ENCODE measurements around the gene PTEN.

The PTEN gene

DNA sequence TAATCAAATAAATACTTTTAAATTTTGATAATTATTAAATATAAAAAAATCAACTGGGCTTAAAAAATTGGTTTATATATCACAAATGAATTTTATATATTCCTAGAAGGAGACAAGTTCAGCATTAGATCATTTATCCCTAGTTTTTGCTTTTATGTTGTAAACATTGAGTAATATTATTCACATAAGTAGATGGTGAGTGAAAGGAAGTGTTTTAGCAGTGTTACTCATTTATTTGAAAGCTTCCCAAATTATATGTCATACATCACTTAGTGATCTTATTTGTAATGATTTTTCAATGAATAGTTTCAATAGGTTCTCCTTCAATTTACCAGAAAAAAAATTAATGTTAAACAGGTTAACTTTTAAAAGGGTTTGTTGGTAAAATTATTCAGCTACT, 15.9 kb upstream of the PTEN start:
- Histone ChIP-seq H3K9me3 (replicated peaks; ENCODE audit: insufficient read depth, low read length) (no peaks in the 10 kb centered on the region), H4K20me1 (ENCODE audit: insufficient read depth, low read length) (no peaks in the 10 kb centered on the region), H2AFZ (ENCODE audit: low read length) (no peak overlapping the region), H3K79me2 (ENCODE audit: low read length) (no peaks in the 10 kb centered on the region), H3F3A (ENCODE audit: insufficient read depth, low read length) (no peaks in the 10 kb centered on the region), H3K4me1 (ENCODE audit: low read length) (peaks cover 4% of the 10 kb centered on the region), H3K27ac (ENCODE audit: low read length) (no peak overlapping the region), H3K4me3 (ENCODE audit: low read length) (no peak overlapping the region), H3K27me3 (replicated peaks; ENCODE audit: insufficient read depth, low read length) (no peaks in the 10 kb centered on the region), H3K9ac (ENCODE audit: low read length) (no peak overlapping the region), H3K36me3 (replicated peaks; ENCODE audit: insufficient read depth, low read length) (no peaks in the 10 kb centered on the region; the same call in 1 of the 2 replicates), H3K4me2 (ENCODE audit: low read depth, low read length) (no peak overlapping the region), H3K9me2 (replicated peaks; ENCODE audit: insufficient read depth, low read length) (no peaks in the 10 kb centered on the region)
- TF ChIP-seq, protein P1, sequence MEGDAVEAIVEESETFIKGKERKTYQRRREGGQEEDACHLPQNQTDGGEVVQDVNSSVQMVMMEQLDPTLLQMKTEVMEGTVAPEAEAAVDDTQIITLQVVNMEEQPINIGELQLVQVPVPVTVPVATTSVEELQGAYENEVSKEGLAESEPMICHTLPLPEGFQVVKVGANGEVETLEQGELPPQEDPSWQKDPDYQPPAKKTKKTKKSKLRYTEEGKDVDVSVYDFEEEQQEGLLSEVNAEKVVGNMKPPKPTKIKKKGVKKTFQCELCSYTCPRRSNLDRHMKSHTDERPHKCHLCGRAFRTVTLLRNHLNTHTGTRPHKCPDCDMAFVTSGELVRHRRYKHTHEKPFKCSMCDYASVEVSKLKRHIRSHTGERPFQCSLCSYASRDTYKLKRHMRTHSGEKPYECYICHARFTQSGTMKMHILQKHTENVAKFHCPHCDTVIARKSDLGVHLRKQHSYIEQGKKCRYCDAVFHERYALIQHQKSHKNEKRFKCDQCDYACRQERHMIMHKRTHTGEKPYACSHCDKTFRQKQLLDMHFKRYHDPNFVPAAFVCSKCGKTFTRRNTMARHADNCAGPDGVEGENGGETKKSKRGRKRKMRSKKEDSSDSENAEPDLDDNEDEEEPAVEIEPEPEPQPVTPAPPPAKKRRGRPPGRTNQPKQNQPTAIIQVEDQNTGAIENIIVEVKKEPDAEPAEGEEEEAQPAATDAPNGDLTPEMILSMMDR (IDR thresholded peaks at IDR 0.05; ENCODE audit: low read length), result no peak
- DNase-seq, result no peak

DNA sequence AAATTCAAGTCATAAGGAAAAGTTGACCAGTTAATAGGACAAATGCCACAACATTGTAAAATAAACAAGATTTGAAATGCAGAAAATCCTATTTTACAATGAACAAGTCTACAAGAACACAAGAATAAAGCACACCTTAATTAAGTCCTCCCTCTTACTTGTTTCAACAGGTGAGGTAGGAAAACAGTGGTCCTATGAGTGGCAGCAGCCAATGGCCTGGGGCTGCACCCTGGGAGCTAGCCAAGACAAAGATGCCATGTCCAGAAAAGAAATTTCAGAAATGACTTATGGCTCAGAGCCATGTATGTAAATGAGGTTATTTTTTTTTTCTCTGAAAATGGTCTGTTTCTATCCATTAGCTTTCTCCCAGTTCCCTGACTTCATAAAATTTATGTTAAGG, 14.4 kb upstream of the PTEN start:
- H3K4me2 ChIP-seq (ENCODE audit: low read depth, low read length), result no peak overlapping the region
- H2AFZ ChIP-seq (ENCODE audit: low read length), result no peak overlapping the region
- H3F3A ChIP-seq (ENCODE audit: insufficient read depth, low read length), result no peaks in the 10 kb centered on the region
- no peaks in the 10 kb centered on the region for H3K79me2 ChIP-seq (ENCODE audit: low read length)
- no peaks in the 10 kb centered on the region; the same call in 1 of the 2 replicates for H3K36me3 ChIP-seq (replicated peaks; ENCODE audit: insufficient read depth, low read length)
- no peaks in the 10 kb centered on the region for H3K4me1 ChIP-seq (ENCODE audit: low read length)
- no peak overlapping the region for H3K9ac ChIP-seq (ENCODE audit: low read length)
- H3K27me3 ChIP-seq (replicated peaks; ENCODE audit: insufficient read depth, low read length), result no peaks in the 10 kb centered on the region
- DNase-seq, result no peak
- H3K27ac ChIP-seq (ENCODE audit: low read length), result no peak overlapping the region
- TF ChIP-seq, protein P1 (IDR thresholded peaks at IDR 0.05; ENCODE audit: low read length), result no peak
- TF ChIP-seq EZH2 (optimal IDR thresholded peaks at IDR 0.05; ENCODE audit: low read depth, low read length) (no peak), EZH2phosphoT487 (IDR thresholded peaks at IDR 0.05; ENCODE audit: low read length) (no peak)
- H3K9me3 ChIP-seq (replicated peaks; ENCODE audit: insufficient read depth, low read length), result no peaks in the 10 kb centered on the region
- H3K9me2 ChIP-seq (replicated peaks; ENCODE audit: insufficient read depth, low read length), result no peaks in the 10 kb centered on the region
- no peak overlapping the region for H3K4me3 ChIP-seq (ENCODE audit: low read length)
- H4K20me1 ChIP-seq (ENCODE audit: insufficient read depth, low read length), result no peaks in the 10 kb centered on the region

DNA sequence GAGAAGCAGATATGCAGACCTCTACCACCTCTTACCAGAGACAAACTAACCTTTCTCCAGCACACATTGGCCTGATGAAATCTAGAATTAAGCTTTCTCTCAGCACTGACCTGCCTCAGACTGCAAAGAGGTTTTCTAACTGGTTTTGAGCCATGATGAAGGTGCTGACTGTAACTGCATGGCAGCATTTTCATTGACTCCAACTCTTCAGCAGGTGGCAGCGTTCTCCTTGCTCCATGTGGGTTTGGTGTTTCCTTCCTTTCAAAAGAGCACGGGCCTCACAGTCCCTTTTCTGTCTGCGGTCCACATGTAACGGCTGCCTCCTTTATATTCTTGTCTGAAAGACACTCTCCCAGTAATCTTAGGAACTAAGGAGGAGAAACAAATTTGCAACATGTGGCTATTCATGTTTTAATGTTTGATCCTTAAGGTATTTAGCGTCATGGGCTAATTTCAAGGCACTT, 12.7 kb upstream of the PTEN start:
- H3K36me3 ChIP-seq (replicated peaks; ENCODE audit: insufficient read depth, low read length), result no peaks in the 10 kb centered on the region; the same call in 1 of the 2 replicates
- no peak overlapping the region for H3K4me3 ChIP-seq (ENCODE audit: low read length)
- no peaks in the 10 kb centered on the region for H3K27me3 ChIP-seq (replicated peaks; ENCODE audit: insufficient read depth, low read length)
- H3K4me2 ChIP-seq (ENCODE audit: low read depth, low read length), result no peak overlapping the region
- H3K9me2 ChIP-seq (replicated peaks; ENCODE audit: insufficient read depth, low read length), result no peaks in the 10 kb centered on the region
- no peaks in the 10 kb centered on the region for H3K4me1 ChIP-seq (ENCODE audit: low read length)
- H4K20me1 ChIP-seq (ENCODE audit: insufficient read depth, low read length), result no peaks in the 10 kb centered on the region
- no peak overlapping the region for H3K27ac ChIP-seq (ENCODE audit: low read length)
- H3K9me3 ChIP-seq (replicated peaks; ENCODE audit: insufficient read depth, low read length), result no peaks in the 10 kb centered on the region
- no peaks in the 10 kb centered on the region for H3K79me2 ChIP-seq (ENCODE audit: low read length)
- DNase-seq, result peak; percentile 60
- no peaks in the 10 kb centered on the region for H3F3A ChIP-seq (ENCODE audit: insufficient read depth, low read length)
- H2AFZ ChIP-seq (ENCODE audit: low read length), result peak overlapping the region; percentile 28
- TF ChIP-seq EZH2phosphoT487 (IDR thresholded peaks at IDR 0.05; ENCODE audit: low read length), result no peak
- TF ChIP-seq, protein P1 (IDR thresholded peaks at IDR 0.05; ENCODE audit: low read length), result peak; percentile 67
- TF ChIP-seq EZH2 (optimal IDR thresholded peaks at IDR 0.05; ENCODE audit: low read depth, low read length), result no peak
- H3K9ac ChIP-seq (ENCODE audit: low read length), result no peak overlapping the region
